ENCODE data around the gene TNNT3. TPM values are rescaled to one million over a fixed set of nuclear protein-coding genes. Genes with fewer than 3 reads are reported as not detected.

TNNT3 gene
- total RNA-seq, 1 experiment from 2014 or later: not detected

DNA sequence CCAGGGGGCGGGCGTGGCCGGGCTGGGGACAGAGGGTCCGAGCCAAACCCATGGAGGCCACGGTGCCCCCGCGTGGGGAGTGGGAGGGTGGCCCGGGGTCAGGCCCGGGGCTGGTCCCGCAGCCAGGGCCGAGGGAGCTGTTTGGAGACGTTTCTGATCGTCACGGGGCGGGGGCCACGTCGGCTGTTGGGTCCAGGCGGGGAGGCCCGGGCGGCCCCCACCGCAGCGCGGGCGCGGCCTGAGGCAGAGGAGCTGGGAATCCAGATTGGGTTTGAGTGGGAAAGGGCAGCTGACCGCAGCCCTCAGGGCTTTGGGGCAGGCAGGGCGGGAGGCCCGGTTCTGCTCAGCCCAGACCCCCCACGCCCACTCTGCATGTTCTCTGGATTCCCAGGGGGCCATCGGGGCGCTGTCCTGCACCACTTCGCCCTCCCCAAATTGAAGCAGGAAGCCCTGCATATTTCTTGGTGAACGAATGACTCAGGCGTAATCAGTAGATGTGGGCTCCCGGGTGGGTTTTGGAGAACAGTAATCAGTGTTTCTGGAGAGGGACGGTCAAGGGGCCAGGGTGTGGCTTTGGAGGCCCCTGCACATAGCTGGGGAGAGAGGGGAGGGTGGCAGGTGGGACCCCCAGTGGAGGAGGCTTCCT lies 28.2 kb downstream of the TNNT3 start:
- Histone ChIP-seq H3K79me1 (ENCODE audit: insufficient read depth, low read depth, low read length, poor library complexity, severe bottlenecking) (no peaks in the 10 kb centered on the region), H2BK20ac (ENCODE audit: low read depth, low read length, poor library complexity, severe bottlenecking) (no peak overlapping the region), H3K27me3 (ENCODE audit: insufficient read depth, low read length) (no peaks in the 10 kb centered on the region), H2BK12ac (ENCODE audit: insufficient read length, low read depth, low read length) (no peak overlapping the region), H3K4ac (ENCODE audit: low read depth, low read length) (no peak overlapping the region), H3K4me2 (ENCODE audit: insufficient read depth, insufficient read length, low read length) (no peak overlapping the region), H3K9me3 (ENCODE audit: control insufficient read depth, low read depth, low read length) (no peaks in the 10 kb centered on the region), H3K4me1 (ENCODE audit: insufficient read depth, low read length) (no peaks in the 10 kb centered on the region), H3K79me2 (ENCODE audit: insufficient read depth, low read length) (no peaks in the 10 kb centered on the region), H3T11ph (ENCODE audit: low read length) (no peak overlapping the region), H4K20me1 (ENCODE audit: control insufficient read depth, insufficient read depth, insufficient read length) (no peaks in the 10 kb centered on the region), H2BK5ac (ENCODE audit: insufficient read length, low read length) (no peak overlapping the region), H3K27ac (ENCODE audit: insufficient read length, low read depth, low read length) (no peak overlapping the region), H3K23me2 (ENCODE audit: insufficient read length, low read depth, low read length, poor library complexity, severe bottlenecking) (no peaks in the 10 kb centered on the region), H3K9ac (ENCODE audit: extremely low read depth, insufficient read length, low read length) (no peak overlapping the region), H2AFZ (ENCODE audit: low read length) (no peak overlapping the region), H3K14ac (ENCODE audit: insufficient read depth, low read length) (no peak overlapping the region), H4K91ac (ENCODE audit: insufficient read length, low read depth, low read length) (no peak overlapping the region), H2BK120ac (ENCODE audit: low read depth, low read length, poor library complexity, severe bottlenecking) (no peak overlapping the region), H2BK15ac (ENCODE audit: low read depth, low read length) (no peak overlapping the region), H2AK5ac (ENCODE audit: insufficient read length, low read length) (no peak overlapping the region), H3K18ac (ENCODE audit: insufficient read length, low read depth, low read length) (no peak overlapping the region), H3K56ac (ENCODE audit: insufficient read length, low read depth, low read length) (no peak overlapping the region), H4K5ac (ENCODE audit: insufficient read length, low read depth, low read length) (no peak overlapping the region), H4K8ac (replicated peaks; ENCODE audit: insufficient read length, low read depth, low read length) (no peak overlapping the region), H3K23ac (ENCODE audit: insufficient read length, low read depth, low read length) (no peak overlapping the region)
- TF ChIP-seq, protein P1, sequence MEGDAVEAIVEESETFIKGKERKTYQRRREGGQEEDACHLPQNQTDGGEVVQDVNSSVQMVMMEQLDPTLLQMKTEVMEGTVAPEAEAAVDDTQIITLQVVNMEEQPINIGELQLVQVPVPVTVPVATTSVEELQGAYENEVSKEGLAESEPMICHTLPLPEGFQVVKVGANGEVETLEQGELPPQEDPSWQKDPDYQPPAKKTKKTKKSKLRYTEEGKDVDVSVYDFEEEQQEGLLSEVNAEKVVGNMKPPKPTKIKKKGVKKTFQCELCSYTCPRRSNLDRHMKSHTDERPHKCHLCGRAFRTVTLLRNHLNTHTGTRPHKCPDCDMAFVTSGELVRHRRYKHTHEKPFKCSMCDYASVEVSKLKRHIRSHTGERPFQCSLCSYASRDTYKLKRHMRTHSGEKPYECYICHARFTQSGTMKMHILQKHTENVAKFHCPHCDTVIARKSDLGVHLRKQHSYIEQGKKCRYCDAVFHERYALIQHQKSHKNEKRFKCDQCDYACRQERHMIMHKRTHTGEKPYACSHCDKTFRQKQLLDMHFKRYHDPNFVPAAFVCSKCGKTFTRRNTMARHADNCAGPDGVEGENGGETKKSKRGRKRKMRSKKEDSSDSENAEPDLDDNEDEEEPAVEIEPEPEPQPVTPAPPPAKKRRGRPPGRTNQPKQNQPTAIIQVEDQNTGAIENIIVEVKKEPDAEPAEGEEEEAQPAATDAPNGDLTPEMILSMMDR (conservative IDR thresholded peaks at IDR 0.05): no peak
- WGBS (ENCODE audit: extremely low coverage, insufficient read length, low lambda C conversion rate): no CpG with 5 or more reads among the region's 36 CpGs
- Mint-ChIP-seq H3K9me3 (no peaks in the 10 kb centered on the region), H3K4me3 (no peak overlapping the region), H3K36me3 (ENCODE audit: insufficient read depth in 1 of 3, low read depth in 3 of 3) (no peaks in the 10 kb centered on the region), H3K4me1 (peaks cover 0 to 4% of the 10 kb centered on the region in 2 experiments; a peak in 2 of 4 replicates), H3K27ac (no peak overlapping the region), H3K27me3 (ENCODE audit: low read depth) (peaks cover 3% of the 10 kb centered on the region; the same call in 1 of the 2 replicates)
- DNase-seq: no peak
